ENCODE measurements around the gene IGSF11. TPM values are rescaled to one million over a fixed set of nuclear protein-coding genes. Genes with fewer than 3 reads are reported as not detected.
"Not testable (repeated sequence)": the region's sequence is repeated elsewhere in the genome, so short reads cannot be mapped to it uniquely, and the experiment has no call there.

The IGSF11 gene
- total RNA-seq, 1 experiment from 2014 or later: 0.66 TPM

- Histone ChIP-seq H3K4me3 (ENCODE audit: insufficient read depth, low read depth, low read length) (no peak overlapping the region), H3K36me3 (replicated peaks; ENCODE audit: control insufficient read depth, insufficient read depth, low read length) (no peaks in the 10 kb centered on the region), H3K27me3 (ENCODE audit: control insufficient read depth, insufficient read depth, low read length) (no peaks in the 10 kb centered on the region)
- DNase-seq: peak; percentile 4
These were observed 126.7 kb downstream of the IGSF11 start for GRCh38 chr3:118907909-118908308.

- Histone ChIP-seq H3K4me3 (ENCODE audit: insufficient read depth, low read depth, low read length) (no peak overlapping the region), H3K27me3 (ENCODE audit: control insufficient read depth, insufficient read depth, low read length) (no peaks in the 10 kb centered on the region), H3K36me3 (replicated peaks; ENCODE audit: control insufficient read depth, insufficient read depth, low read length) (no peaks in the 10 kb centered on the region)
- DNase-seq: no peak
These were observed 133.7 kb downstream of the IGSF11 start for GRCh38 chr3:118900737-118901525.

GRCh38 chr3:118890206-118890605 is 144.4 kb downstream of the IGSF11 start:
- Histone ChIP-seq H3K4me3 (ENCODE audit: insufficient read depth, low read depth, low read length) (no peak overlapping the region), H3K27me3 (ENCODE audit: control insufficient read depth, insufficient read depth, low read length) (no peaks in the 10 kb centered on the region), H3K36me3 (replicated peaks; ENCODE audit: control insufficient read depth, insufficient read depth, low read length) (no peaks in the 10 kb centered on the region)
- DNase-seq: no peak

GRCh38 chr3:118889691-118890090 is 145.0 kb downstream of the IGSF11 start:
- H3K27me3 ChIP-seq (ENCODE audit: control insufficient read depth, insufficient read depth, low read length): no peaks in the 10 kb centered on the region
- no peak for DNase-seq
- no peak overlapping the region for H3K4me3 ChIP-seq (ENCODE audit: insufficient read depth, low read depth, low read length)

GRCh38 chr3:118886708-118887107 is 147.9 kb downstream of the IGSF11 start:
- Histone ChIP-seq H3K27me3 (ENCODE audit: control insufficient read depth, insufficient read depth, low read length) (no peaks in the 10 kb centered on the region), H3K36me3 (replicated peaks; ENCODE audit: control insufficient read depth, insufficient read depth, low read length) (no peaks in the 10 kb centered on the region), H3K4me3 (ENCODE audit: insufficient read depth, low read depth, low read length) (no peak overlapping the region)
- DNase-seq: no peak

More at GRCh38 chr3:118889691-118890090, 145.0 kb downstream of the IGSF11 start:
- no peaks in the 10 kb centered on the region for H3K36me3 ChIP-seq (replicated peaks; ENCODE audit: control insufficient read depth, insufficient read depth, low read length)

- Histone ChIP-seq H3K4me3 (ENCODE audit: insufficient read depth, low read depth, low read length) (no peak overlapping the region), H3K36me3 (replicated peaks; ENCODE audit: control insufficient read depth, insufficient read depth, low read length) (no peaks in the 10 kb centered on the region), H3K27me3 (ENCODE audit: control insufficient read depth, insufficient read depth, low read length) (no peaks in the 10 kb centered on the region)
- DNase-seq: peak; percentile 22
These were observed 149.9 kb downstream of the IGSF11 start for GRCh38 chr3:118884748-118885206.

GRCh38 chr3:118882353-118882947 is 152.2 kb downstream of the IGSF11 start:
- Histone ChIP-seq H3K4me3 (ENCODE audit: insufficient read depth, low read depth, low read length) (no peak overlapping the region), H3K36me3 (replicated peaks; ENCODE audit: control insufficient read depth, insufficient read depth, low read length) (no peaks in the 10 kb centered on the region), H3K27me3 (ENCODE audit: control insufficient read depth, insufficient read depth, low read length) (no peaks in the 10 kb centered on the region)
- DNase-seq: peak; percentile 35

GRCh38 chr3:118868051-118868450 is 166.6 kb downstream of the IGSF11 start:
- Histone ChIP-seq H3K4me3 (ENCODE audit: insufficient read depth, low read depth, low read length) (no peak overlapping the region), H3K36me3 (replicated peaks; ENCODE audit: control insufficient read depth, insufficient read depth, low read length) (no peaks in the 10 kb centered on the region), H3K27me3 (ENCODE audit: control insufficient read depth, insufficient read depth, low read length) (no peaks in the 10 kb centered on the region)
- DNase-seq: no peak

- Histone ChIP-seq H3K36me3 (replicated peaks; ENCODE audit: control insufficient read depth, insufficient read depth, low read length) (no peaks in the 10 kb centered on the region), H3K4me3 (ENCODE audit: insufficient read depth, low read depth, low read length) (no peak overlapping the region), H3K27me3 (ENCODE audit: control insufficient read depth, insufficient read depth, low read length) (no peaks in the 10 kb centered on the region)
- no peak for DNase-seq
These were observed 170.8 kb downstream of the IGSF11 start for GRCh38 chr3:118863731-118864322.

GRCh38 chr3:118859950-118860349 is 174.7 kb downstream of the IGSF11 start:
- DNase-seq: no peak
- Histone ChIP-seq H3K27me3 (ENCODE audit: control insufficient read depth, insufficient read depth, low read length) (no peaks in the 10 kb centered on the region), H3K36me3 (replicated peaks; ENCODE audit: control insufficient read depth, insufficient read depth, low read length) (no peaks in the 10 kb centered on the region), H3K4me3 (ENCODE audit: insufficient read depth, low read depth, low read length) (no peak overlapping the region)

GRCh38 chr3:118851466-118852193 is 183.0 kb downstream of the IGSF11 start:
- not testable (repeated sequence) for DNase-seq; H3K4me3 ChIP-seq (ENCODE audit: insufficient read depth, low read depth, low read length); H3K27me3 ChIP-seq (ENCODE audit: control insufficient read depth, insufficient read depth, low read length); H3K36me3 ChIP-seq (replicated peaks; ENCODE audit: control insufficient read depth, insufficient read depth, low read length)

- no peaks in the 10 kb centered on the region for H3K27me3 ChIP-seq (ENCODE audit: control insufficient read depth, insufficient read depth, low read length)
- H3K36me3 ChIP-seq (replicated peaks; ENCODE audit: control insufficient read depth, insufficient read depth, low read length): no peaks in the 10 kb centered on the region; the same call in 1 of the 2 replicates
- peak; percentile 29 for DNase-seq
- H3K4me3 ChIP-seq (ENCODE audit: insufficient read depth, low read depth, low read length): no peak overlapping the region
These were observed 184.0 kb downstream of the IGSF11 start for GRCh38 chr3:118850687-118851086.

All from H7 (cell line).